GM08714 (cell line): ENCODE data around the gene PTF1A.
"Not testable (repeated sequence)": the region's sequence is repeated elsewhere in the genome, so short reads cannot be mapped to it uniquely, and the experiment has no call there.

Experiments used
- H3K4me3 ChIP-seq: fragments of 200-500 bp; sonication (Bioruptor generic); 2 replicates; pipeline ENCODE4 v1.5.1; 2014; ENCODE audit warnings: mild to moderate bottlenecking, low read length, inconsistent platforms
- ZNF274 ChIP-seq: IDR thresholded peaks from 2 replicates; pipeline ENCODE4 v1.6.1; 2012; ENCODE audit warnings: mild to moderate bottlenecking, low read depth, low read length

The PTF1A gene

DNA sequence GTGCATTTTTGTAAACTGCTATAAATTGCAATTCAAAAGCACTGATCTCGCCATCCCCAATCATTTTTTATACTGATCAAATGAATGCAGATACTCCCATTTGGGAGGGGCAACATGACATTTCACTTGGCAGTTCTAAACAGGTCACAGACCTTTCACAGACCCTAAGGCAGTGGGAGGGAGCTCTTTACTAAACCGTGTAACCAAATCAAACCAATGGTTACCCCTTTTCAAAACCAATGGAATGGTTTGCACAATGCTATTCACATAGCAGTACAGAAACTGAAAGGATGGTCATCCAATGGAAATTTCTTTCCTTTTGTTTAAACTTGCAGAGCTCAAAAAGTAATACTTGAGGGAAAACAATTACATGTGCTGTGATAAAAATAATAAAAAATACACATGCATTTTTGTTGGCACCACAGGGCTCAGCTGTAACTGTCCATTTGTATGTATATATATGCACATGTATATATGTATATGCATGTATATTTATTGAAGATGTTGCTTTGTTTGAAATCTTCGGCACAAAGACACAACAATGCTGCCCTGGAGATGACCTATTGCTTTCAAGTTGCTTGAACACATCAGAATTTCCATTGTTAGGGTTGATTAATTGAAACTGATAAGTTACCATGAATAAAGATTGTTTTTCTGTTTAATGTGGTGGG lies 14.0 kb downstream of the PTF1A start:
- no peak for TF ChIP-seq ZNF274
- no peak overlapping the region for H3K4me3 ChIP-seq

DNA sequence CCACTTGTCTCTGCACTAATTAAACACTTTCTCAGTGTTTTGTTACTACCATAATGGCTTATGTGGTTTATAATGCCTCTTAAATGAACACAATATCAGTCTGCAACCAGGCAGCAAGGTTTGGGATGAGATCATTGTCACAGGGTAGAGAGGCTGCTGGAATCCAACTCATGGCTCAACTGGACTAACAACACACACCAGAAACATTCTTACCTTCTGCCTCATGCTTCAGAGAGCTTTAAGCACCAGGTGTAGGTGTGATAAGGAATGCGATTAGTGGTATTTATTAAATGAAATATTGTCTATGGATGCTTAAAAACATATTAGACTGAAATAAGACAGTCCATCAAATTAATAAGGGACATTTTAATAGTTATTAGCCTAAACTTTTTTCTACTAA lies 25.4 kb downstream of the PTF1A start:
- no peak overlapping the region for H3K4me3 ChIP-seq
- TF ChIP-seq ZNF274: no peak

DNA sequence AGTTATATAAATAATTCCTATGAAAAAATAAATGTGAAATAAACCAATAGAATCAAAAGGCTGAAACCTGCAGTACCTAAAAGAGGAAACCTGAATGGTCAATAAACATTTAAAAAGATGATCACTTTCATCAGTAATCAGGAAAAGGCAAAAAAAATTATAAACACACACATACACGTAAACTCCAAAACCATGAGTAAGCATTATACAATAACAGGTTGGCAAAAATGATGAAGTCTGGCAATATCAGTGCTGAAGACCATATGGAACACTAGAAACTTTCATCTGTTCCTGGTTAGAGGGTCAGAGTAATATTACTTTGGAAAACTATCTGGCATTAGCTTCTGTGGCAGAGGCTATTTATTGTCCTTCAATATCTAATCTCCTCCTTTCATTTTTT lies 38.5 kb downstream of the PTF1A start:
- H3K4me3 ChIP-seq: no peak overlapping the region
- TF ChIP-seq ZNF274: no peak

DNA sequence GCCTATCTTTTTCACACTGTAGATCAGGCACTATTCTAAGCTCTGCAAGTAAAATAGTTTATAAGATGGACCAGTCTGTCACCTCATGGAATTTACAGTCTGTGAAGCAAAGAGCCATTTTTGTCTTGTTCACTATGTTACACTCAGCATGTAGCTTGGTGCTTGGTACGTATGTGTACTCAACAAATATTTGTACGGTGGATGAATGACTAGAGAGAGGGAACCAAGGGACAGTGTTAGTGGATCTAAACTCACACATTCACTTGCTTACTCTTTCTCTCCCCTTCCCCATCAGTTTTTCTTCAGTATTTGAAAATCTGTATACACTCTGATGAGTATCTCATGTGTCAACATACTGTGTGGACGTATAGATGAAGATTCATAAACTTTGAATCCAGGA lies 45.9 kb downstream of the PTF1A start:
- no peak for TF ChIP-seq ZNF274
- no peak overlapping the region for H3K4me3 ChIP-seq

DNA sequence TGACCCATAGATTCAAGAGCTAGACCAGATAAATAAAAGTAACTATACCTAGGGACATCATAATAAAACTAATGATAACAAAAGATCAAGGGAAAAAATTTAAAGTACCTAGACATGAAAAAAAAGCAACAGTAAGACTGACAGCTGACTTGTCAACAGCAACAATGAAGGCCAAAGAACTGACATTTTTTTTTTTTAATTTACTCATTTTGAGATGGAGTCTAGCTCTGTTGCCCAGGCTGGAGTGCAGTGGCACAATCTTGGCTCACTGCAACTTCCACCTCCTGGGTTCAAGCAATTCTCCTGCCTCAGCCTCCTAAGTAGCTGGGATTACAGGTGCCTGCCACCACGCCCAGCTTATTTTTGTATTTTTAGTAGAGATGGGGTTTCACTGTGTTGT lies 49.7 kb downstream of the PTF1A start:
- H3K4me3 ChIP-seq: not testable (repeated sequence)
